Esophagus squamous epithelium (tissue), 5 donors: ENCODE data around the gene SLX9. TPM values are rescaled to one million over a fixed set of nuclear protein-coding genes. Genes with fewer than 3 reads are reported as not detected.

Experiments
- DNase-seq: peaks from one replicate; lab custom pipeline; 2025; lab: John Stamatoyannopoulos, UW
- H3K27ac ChIP-seq, 4 donors: fragments of 200-600 bp; sonication (generic); one replicate each; pipeline ENCODE4 v1.5.1; 2016 to 2019; ENCODE audit warnings: mild to moderate bottlenecking in 1 of 4
- H3K27me3 ChIP-seq, 4 donors: fragments of 200-600 bp; sonication (generic); 1 replicate in 3 of 4; 2 replicates in 1 of 4; pipeline versions ENCODE4 v1.5.1 to v1.6.0; 2017 to 2021; ENCODE audit warnings: antibody characterized with exemption in 1 of 4
- H3K36me3 ChIP-seq, 3 donors: fragments of 200-600 bp; sonication (generic); one replicate each; pipeline ENCODE4 v1.5.1; 2016 to 2019
- H3K4me1 ChIP-seq, 3 donors: fragments of 200-600 bp; sonication (generic); one replicate each; pipeline ENCODE4 v1.5.1; 2017 to 2019
- H3K4me3 ChIP-seq, 4 donors: fragments of 200-600 bp; sonication (generic); 1 replicate in 3 of 4; 2 replicates in 1 of 4; pipeline ENCODE4 v1.5.1; 2016 to 2019; ENCODE audit warnings: mild to moderate bottlenecking in 2 of 4, moderate library complexity in 1 of 4
- H3K9me3 ChIP-seq, 3 donors: fragments of 200-600 bp; sonication (generic); one replicate each; pipeline ENCODE4 v1.5.1; 2016 to 2019
- POLR2A ChIP-seq, 4 donors: fragments of 450-650 bp; IDR thresholded peaks; one replicate each; pipeline ENCODE4 v1.6.1; 2017; ENCODE audit warnings: antibody characterized with exemption in 4 of 4, mild to moderate bottlenecking in 4 of 4, moderate library complexity in 3 of 4
- WGBS, 2 donors: methylation state at CpG; one replicate each; pipeline ENCODE4 v1.1.5; 2018; 5-methylcytosine and 5-hydroxymethylcytosine counted together
- intact Hi-C: fragments of 100-400 bp; cut with DNase I; formaldehyde crosslinking; loops from one replicate; pipeline ENCODE4 v1.15.0; 2022
- total RNA-seq, 4 donors: library from RNA; depleted of rRNA; stranded (reverse); fragments of >200 nt; gene quantifications; one replicate each; pipeline ENCODE4 v1.1.0, GENCODE V29; 2016
- TF ChIP-seq, protein P1 (sequence below), 6 experiments: fragments of 450-650 bp in 4 of 6; fragments of 200-600 bp in 2 of 6; sonication (generic) in 2 of 6; IDR thresholded peaks; one replicate each; pipeline ENCODE4 v1.5.1; 2016 to 2019; ENCODE audit warnings: antibody characterized with exemption in 6 of 6, mild to moderate bottlenecking in 4 of 6, moderate library complexity in 4 of 6
- donor health status: DM: yes; HTN: yes; CAD: no.

SLX9 gene
- total RNA-seq, 4 donors from 2014 or later: 10.2 to 16.1 (median 11.1) TPM

DNA sequence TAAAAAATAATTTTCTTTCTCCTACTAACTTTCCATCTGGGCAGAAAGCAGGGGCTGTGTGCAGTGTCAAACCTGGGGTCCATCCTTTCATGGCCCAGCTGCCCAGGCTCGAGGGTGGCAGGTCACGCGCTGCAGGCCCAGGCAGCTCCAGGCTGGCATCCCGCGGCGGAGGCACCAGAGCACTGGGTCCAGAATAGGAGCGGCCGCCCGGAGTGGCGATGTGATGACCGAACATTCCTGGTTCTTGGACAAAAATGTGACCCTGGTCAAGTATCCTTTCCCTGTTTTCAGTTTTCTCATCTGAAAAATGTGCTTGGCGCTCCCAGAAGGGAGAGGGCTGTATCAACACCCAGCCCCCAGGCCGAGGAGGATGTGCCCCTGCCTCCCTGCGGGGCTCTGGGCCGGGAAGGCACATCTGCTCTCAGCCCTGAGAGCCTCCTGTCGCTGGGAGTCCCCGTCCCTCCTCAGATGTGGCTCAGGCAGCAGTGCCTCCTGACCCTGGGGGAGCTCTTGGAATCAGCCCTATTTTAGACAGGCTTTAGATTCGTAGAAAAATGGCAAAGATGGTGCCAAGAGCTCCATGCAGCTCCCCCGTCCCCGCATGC, 29.3 kb downstream of the SLX9 start:
- intact Hi-C loops: no loop called here
- no peak for DNase-seq
- Histone ChIP-seq H3K4me3 (no peak overlapping the region), H3K9me3 (no peaks in the 10 kb centered on the region), H3K36me3 (peaks cover 0 to 56% (median 0%) of the 10 kb centered on the region in 3 donors), H3K27me3 (no peaks in the 10 kb centered on the region), H3K4me1 (peaks cover 19 to 37% (median 25%) of the 10 kb centered on the region in 3 donors), H3K27ac (peak overlapping the region in 3 of 4 donors; percentile 42 to 64 (median 58))
- WGBS, 2 donors: 68 to 85% methylated on average over 6 to 12 of the region's 20 CpGs
- TF ChIP-seq, protein P1, sequence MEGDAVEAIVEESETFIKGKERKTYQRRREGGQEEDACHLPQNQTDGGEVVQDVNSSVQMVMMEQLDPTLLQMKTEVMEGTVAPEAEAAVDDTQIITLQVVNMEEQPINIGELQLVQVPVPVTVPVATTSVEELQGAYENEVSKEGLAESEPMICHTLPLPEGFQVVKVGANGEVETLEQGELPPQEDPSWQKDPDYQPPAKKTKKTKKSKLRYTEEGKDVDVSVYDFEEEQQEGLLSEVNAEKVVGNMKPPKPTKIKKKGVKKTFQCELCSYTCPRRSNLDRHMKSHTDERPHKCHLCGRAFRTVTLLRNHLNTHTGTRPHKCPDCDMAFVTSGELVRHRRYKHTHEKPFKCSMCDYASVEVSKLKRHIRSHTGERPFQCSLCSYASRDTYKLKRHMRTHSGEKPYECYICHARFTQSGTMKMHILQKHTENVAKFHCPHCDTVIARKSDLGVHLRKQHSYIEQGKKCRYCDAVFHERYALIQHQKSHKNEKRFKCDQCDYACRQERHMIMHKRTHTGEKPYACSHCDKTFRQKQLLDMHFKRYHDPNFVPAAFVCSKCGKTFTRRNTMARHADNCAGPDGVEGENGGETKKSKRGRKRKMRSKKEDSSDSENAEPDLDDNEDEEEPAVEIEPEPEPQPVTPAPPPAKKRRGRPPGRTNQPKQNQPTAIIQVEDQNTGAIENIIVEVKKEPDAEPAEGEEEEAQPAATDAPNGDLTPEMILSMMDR (IDR thresholded peaks at IDR 0.05): no peak
- TF ChIP-seq POLR2A (IDR thresholded peaks at IDR 0.05): no peak

DNA sequence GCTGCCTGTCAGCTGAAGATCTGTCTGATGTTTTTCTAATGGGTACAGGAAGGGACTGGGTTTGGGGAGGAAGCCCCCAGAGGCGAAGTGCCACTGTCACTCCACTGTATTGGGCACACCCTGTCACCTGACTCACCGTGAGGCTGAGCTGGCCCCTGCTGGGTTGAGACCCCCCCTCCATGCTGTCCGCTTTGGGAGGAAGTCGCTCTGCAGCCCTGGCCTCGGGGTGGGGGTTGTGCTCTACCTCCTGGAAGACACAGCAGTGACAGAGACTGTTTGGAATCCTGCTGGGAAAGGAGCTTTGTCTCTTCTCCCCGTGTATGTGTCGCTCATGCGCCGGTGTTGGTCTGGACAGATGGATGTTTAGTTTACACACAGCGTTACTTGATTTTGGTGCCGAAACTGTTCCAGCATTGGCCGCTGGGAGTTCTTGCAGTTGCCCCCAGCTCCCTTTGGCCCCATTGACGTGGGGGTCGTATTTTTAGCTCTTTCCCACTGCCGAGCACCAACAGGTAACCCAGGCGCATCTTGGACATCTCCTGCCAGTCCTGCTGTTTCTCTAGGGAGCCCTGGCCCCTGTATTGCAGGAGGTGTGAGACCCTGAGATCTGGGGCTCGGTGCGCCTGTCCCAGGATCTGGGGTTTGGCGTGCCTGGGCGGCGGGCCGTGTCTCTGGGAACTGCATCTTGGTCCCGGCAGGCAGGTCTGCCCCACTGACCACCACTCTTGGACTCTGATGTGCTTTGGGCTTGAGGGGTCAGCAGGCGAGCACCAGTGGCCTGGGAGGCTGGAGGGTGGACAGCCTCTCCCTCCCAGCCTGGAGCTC, 30.3 kb downstream of the SLX9 start:
- H3K9me3 ChIP-seq: no peaks in the 10 kb centered on the region
- 84 to 95% methylated on average over 12 to 17 of the region's 24 CpGs for WGBS, 2 donors
- H3K27me3 ChIP-seq: no peaks in the 10 kb centered on the region
- no peak for TF ChIP-seq POLR2A (IDR thresholded peaks at IDR 0.05)
- TF ChIP-seq, protein P1 (IDR thresholded peaks at IDR 0.05): no peak
- intact Hi-C loops: no loop called here
- H3K36me3 ChIP-seq: peaks cover 0 to 64% (median 0%) of the 10 kb centered on the region in 3 donors
- no peak for DNase-seq
- H3K27ac ChIP-seq: peak overlapping the region in 3 of 4 donors; percentile 42 to 64 (median 58)
- no peak overlapping the region for H3K4me3 ChIP-seq
- peaks cover 19 to 37% (median 25%) of the 10 kb centered on the region in 3 donors for H3K4me1 ChIP-seq

DNA sequence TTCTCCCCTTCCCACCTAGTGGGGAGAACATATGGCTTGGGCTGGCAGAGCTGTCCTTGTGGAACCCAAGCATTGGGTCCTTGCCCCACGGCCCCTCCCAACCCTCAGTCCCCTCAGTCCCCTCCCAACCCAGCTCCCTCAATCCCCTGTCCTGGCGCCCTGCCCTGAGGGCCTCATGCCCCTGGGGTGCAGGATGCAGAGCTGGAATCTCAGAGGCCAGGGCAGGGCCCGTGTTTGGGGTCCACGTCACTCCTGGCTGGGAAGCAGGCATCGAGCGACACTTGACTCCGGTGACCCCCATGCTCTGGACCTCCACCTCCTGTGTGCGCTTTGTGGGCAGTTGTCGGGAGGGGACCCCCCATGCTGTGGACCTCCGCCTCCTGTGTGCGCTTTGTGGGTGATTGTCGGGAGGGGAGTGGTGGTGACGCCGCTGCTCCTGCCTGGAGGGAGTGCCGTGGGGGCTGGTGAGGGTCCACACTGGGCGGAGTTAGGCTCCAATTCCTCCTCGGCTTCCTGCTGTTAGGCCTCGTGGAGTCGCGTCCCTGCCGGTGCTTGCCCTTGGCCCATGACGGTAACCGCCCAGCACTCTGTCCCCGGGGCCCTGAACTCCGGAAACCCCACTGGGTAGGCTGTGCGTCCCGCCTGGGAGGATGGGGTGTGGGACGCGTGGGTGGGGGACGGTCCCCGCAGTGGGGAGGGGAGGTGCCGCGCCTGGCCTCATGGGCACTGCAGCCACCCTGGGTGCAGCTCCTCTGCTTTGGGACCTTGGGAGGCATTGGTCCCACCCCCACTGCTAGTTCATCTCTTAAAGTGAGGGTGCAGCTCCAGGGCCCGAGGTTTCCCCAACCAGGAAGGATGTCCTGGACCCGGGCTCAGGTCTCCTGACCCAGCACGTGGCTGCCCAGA, 31.2 kb downstream of the SLX9 start:
- intact Hi-C loops: no loop called here
- H3K9me3 ChIP-seq: no peaks in the 10 kb centered on the region
- no peak for DNase-seq
- peak overlapping the region in 3 of 4 donors; percentile 5 to 58 (median 42) for H3K27ac ChIP-seq
- H3K4me3 ChIP-seq: no peak overlapping the region
- 60 to 93% methylated on average over 1 to 10 of the region's 36 CpGs for WGBS, 2 donors
- peaks cover 0 to 72% (median under 1%) of the 10 kb centered on the region in 3 donors for H3K36me3 ChIP-seq
- TF ChIP-seq, protein P1 (IDR thresholded peaks at IDR 0.05): no peak
- TF ChIP-seq POLR2A (IDR thresholded peaks at IDR 0.05): no peak
- H3K4me1 ChIP-seq: peaks cover 18 to 31% (median 20%) of the 10 kb centered on the region in 3 donors
- no peaks in the 10 kb centered on the region for H3K27me3 ChIP-seq

DNA sequence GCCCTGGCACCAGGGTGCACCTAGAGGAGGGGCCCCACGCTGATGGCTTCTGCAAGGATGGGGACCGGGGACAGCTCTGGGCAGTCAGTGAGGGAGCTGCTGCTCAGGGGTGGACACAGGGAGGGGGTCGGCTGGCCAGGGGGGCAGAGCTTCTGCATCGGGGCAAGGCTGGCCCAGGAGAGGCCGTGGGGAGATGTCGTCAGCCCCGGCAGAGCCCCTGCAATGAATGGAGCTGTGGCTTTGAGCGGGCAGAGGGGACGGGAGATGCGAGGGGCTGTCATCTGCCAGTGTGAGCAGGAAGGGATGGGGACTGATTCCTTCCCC, 31.8 kb downstream of the SLX9 start:
- TF ChIP-seq, protein P1 (IDR thresholded peaks at IDR 0.05): no peak
- TF ChIP-seq POLR2A (IDR thresholded peaks at IDR 0.05): no peak
- H3K36me3 ChIP-seq: peaks cover 0 to 78% (median 5%) of the 10 kb centered on the region in 3 donors
- intact Hi-C loops: no loop called here

More for the DNA sequence above, 31.8 kb downstream of the SLX9 start:
- Histone ChIP-seq H3K4me1 (peaks cover 12 to 25% (median 14%) of the 10 kb centered on the region in 3 donors), H3K27ac (no peak overlapping the region), H3K4me3 (no peak overlapping the region), H3K9me3 (no peaks in the 10 kb centered on the region), H3K27me3 (no peaks in the 10 kb centered on the region)
- DNase-seq: no peak
- WGBS, 2 donors: 85 to 100% methylated on average over 2 to 5 of the region's 10 CpGs
